Parathyroid adenoma (tissue), 2 donors: ENCODE results near the gene SLC25A13.
"Not testable (repeated sequence)": the region's sequence is repeated elsewhere in the genome, so short reads cannot be mapped to it uniquely, and the experiment has no call there.

Source experiments
- H2AFZ ChIP-seq: fragments of 300-600 bp; sonication (generic); one replicate; pipeline ENCODE4 v1.7.0; 2017; ENCODE audit warnings: antibody characterized with exemption, mild to moderate bottlenecking
- H3K27ac ChIP-seq: fragments of 300-600 bp; sonication (generic); one replicate; pipeline ENCODE4 v1.7.0; 2017
- H3K27me3 ChIP-seq: fragments of 300-600 bp; sonication (generic); one replicate; pipeline ENCODE4 v1.7.0; 2017; ENCODE audit warnings: low read length; ENCODE audit not compliant: control insufficient read depth, insufficient read depth
- H3K36me3 ChIP-seq: fragments of 300-600 bp; sonication (generic); one replicate; pipeline ENCODE4 v1.7.0; 2017; ENCODE audit warnings: low read length; ENCODE audit not compliant: control insufficient read depth, insufficient read depth
- H3K4me1 ChIP-seq: fragments of 300-600 bp; sonication (generic); one replicate; pipeline ENCODE4 v1.7.0; 2017; ENCODE audit warnings: control low read depth
- H3K4me2 ChIP-seq: fragments of 300-600 bp; sonication (generic); one replicate; pipeline ENCODE4 v1.7.0; 2017; ENCODE audit warnings: low read length
- H3K4me3 ChIP-seq: fragments of 300-600 bp; sonication (generic); one replicate; pipeline ENCODE4 v1.7.0; 2017; ENCODE audit warnings: low read depth, low read length
- H3K79me2 ChIP-seq: fragments of 300-600 bp; sonication (generic); one replicate; pipeline ENCODE4 v1.7.0; 2017; ENCODE audit warnings: control low read depth
- H3K9ac ChIP-seq: fragments of 300-600 bp; sonication (generic); one replicate; pipeline ENCODE4 v1.7.0; 2017; ENCODE audit warnings: mild to moderate bottlenecking
- H3K9me3 ChIP-seq: fragments of 300-600 bp; sonication (generic); one replicate; pipeline ENCODE4 v1.7.0; 2017; ENCODE audit warnings: low read length; ENCODE audit not compliant: control insufficient read depth
- CTCF ChIP-seq: fragments of 300-600 bp; sonication (generic); IDR thresholded peaks from one replicate; pipeline ENCODE4 v1.7.0; 2017; ENCODE audit warnings: antibody characterized with exemption, mild to moderate bottlenecking
- donor health status: primary hyperparathyroidism.

Gene SLC25A13

GRCh38 chr7:96321658-96322372 is at the start of gene SLC25A13:
Gene SLC25A13, minus strand, starts transcription at chr7:96322098. Its CDS starts 142 bp downstream, at chr7:96321956.
- Histone ChIP-seq H3K9ac (peak within 1 kb of the TSS; percentile 22), H3K4me3 (peak within 1 kb of the TSS; percentile 87), H3K36me3 (no peaks in the 10 kb centered on the region), H3K4me2 (peak within 1 kb of the TSS; percentile 57), H2AFZ (peak within 1 kb of the TSS; percentile 95), H3K4me1 (peaks cover 8% of the 10 kb centered on the region), H3K27ac (peak within 1 kb of the TSS; percentile 86), H3K27me3 (no peaks in the 10 kb centered on the region), H3K9me3 (no peaks in the 10 kb centered on the region), H3K79me2 (peaks cover 36% of the 10 kb centered on the region)
- TF ChIP-seq CTCF, result no peak

GRCh38 chr7:96365916-96366315 is 44.0 kb upstream of the SLC25A13 start:
- not testable (repeated sequence) for H3K27ac ChIP-seq, H3K9me3 ChIP-seq, H3K4me1 ChIP-seq, H3K27me3 ChIP-seq, H3K4me2 ChIP-seq, H3K36me3 ChIP-seq, H3K79me2 ChIP-seq, H3K4me3 ChIP-seq, H3K9ac ChIP-seq, H2AFZ ChIP-seq

- no peak for TF ChIP-seq CTCF
- Histone ChIP-seq H3K4me3 (no peak overlapping the region), H2AFZ (no peak overlapping the region), H3K4me1 (no peaks in the 10 kb centered on the region), H3K79me2 (no peaks in the 10 kb centered on the region), H3K27me3 (no peaks in the 10 kb centered on the region), H3K36me3 (no peaks in the 10 kb centered on the region), H3K9ac (no peak overlapping the region), H3K4me2 (no peak overlapping the region), H3K9me3 (no peaks in the 10 kb centered on the region), H3K27ac (no peak overlapping the region)
Measured at GRCh38 chr7:96361116-96361857, 39.4 kb upstream of the SLC25A13 start.

GRCh38 chr7:96359876-96360275 is 38.0 kb upstream of the SLC25A13 start:
- H3K9me3 ChIP-seq, result no peaks in the 10 kb centered on the region
- H2AFZ ChIP-seq, result no peak overlapping the region
- TF ChIP-seq CTCF, result no peak
- no peaks in the 10 kb centered on the region for H3K79me2 ChIP-seq
- H3K9ac ChIP-seq, result no peak overlapping the region
- H3K27ac ChIP-seq, result no peak overlapping the region
- no peaks in the 10 kb centered on the region for H3K4me1 ChIP-seq
- no peaks in the 10 kb centered on the region for H3K36me3 ChIP-seq
- no peak overlapping the region for H3K4me3 ChIP-seq
- no peaks in the 10 kb centered on the region for H3K27me3 ChIP-seq
- no peak overlapping the region for H3K4me2 ChIP-seq

GRCh38 chr7:96358236-96358971 is 36.5 kb upstream of the SLC25A13 start:
- H3K4me1 ChIP-seq, H3K79me2 ChIP-seq, H3K9ac ChIP-seq, H3K4me2 ChIP-seq, H3K9me3 ChIP-seq, H3K27ac ChIP-seq, H3K27me3 ChIP-seq, H2AFZ ChIP-seq, H3K36me3 ChIP-seq, H3K4me3 ChIP-seq: not testable (repeated sequence)
